ENCODE results near the gene ENTREP3.

ENTREP3 gene

GRCh38 chr1:155255243-155256007 is at the start of gene ENTREP3:
ENTREP3 (minus strand) TSS chr1:155255483; CDS start chr1:155254877, 606 bp downstream.
- no peak for TF ChIP-seq CTCF (IDR thresholded peaks at IDR 0.05; ENCODE audit: low read depth, low read length, missing control alignments)
- DNase-seq (ENCODE audit: low read depth): peak; percentile 29
- H3K4me3 ChIP-seq (ENCODE audit: low read depth, low read length): peak within 1 kb of the TSS; percentile 57
- in situ Hi-C loops (cut with HindIII; ENCODE audit: low sequenced_read_pairs): no loop called here

DNA sequence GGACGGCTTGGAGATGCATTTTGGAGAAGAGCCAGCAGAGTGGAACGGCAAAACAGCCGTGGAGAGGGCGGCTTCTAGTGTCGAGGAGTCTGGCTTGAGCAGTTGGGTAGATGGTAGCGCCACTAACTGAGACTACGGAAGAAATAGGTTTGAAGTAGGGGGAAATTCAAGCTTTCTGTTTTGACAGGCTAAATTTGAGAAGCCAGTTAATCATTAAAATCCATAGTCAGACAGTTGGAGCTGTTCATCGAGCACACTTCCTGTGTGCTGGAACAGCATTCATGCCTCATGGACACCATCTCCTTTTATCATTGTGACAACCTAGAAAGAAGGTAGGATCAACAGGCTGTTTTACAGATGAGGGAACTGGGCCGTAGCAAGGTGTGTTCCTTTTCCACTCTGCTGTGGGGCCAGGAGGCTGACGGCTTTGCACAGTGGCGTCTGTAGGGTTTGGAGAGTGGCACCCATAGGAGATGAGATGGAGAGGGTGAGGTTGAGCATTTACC is 49.3 kb upstream of the ENTREP3 start:
- in situ Hi-C loops (cut with HindIII; ENCODE audit: low sequenced_read_pairs): no loop called here
- no peak for DNase-seq (ENCODE audit: low read depth)
- H3K4me3 ChIP-seq (ENCODE audit: low read depth, low read length): no peak overlapping the region
- no peak for TF ChIP-seq CTCF (IDR thresholded peaks at IDR 0.05; ENCODE audit: low read depth, low read length, missing control alignments)

GRCh38 chr1:155301342-155301841 is 46.1 kb upstream of the ENTREP3 start, which contains the start of gene PKLR:
PKLR (minus strand) TSS chr1:155301438; CDS start chr1:155301395, 43 bp downstream.
- no peak for TF ChIP-seq CTCF (IDR thresholded peaks at IDR 0.05; ENCODE audit: low read depth, low read length, missing control alignments)
- H3K4me3 ChIP-seq (ENCODE audit: low read depth, low read length): no peak within 1 kb of the TSS
- no peak for DNase-seq (ENCODE audit: low read depth)
- in situ Hi-C loops (cut with HindIII; ENCODE audit: low sequenced_read_pairs): no loop called here

DNA sequence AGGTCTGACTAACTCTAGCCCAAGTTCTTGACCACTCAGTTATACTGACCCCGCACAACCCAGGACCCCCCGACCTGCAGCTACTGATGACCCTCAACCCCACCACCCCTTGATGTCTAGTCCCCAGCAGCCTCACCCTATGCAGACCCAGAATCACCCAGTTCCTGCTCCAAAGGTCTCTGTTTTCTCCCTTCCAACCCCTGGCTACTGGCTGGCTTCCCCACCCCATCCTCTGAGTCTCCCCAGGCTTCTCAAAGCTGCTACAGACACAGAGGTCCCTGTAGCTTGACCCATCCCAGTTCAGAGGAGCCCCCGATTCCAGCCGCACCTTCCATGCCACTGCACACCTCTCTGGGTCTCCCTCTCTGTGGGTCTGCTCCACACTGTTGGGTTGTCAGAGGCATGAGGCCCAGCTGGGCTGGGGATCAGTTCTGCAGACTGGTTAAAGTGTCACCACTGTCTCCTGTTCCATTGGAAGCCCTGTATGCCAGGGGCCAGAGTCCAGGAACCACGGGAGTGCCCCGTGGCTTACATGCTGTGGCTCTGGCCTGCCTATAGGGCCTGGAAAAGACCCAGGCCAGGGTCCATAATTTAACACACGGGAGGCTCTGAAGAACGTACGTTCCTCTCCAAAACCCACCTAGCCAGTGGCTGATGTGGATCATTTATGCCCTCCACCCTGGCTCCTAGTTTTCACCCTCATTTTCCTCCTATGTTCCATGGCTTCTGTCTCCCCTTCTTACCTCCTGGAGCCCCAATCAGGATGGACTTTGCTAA is 45.5 kb upstream of the ENTREP3 start:
- in situ Hi-C loops (cut with HindIII; ENCODE audit: low sequenced_read_pairs): no loop called here

DNA sequence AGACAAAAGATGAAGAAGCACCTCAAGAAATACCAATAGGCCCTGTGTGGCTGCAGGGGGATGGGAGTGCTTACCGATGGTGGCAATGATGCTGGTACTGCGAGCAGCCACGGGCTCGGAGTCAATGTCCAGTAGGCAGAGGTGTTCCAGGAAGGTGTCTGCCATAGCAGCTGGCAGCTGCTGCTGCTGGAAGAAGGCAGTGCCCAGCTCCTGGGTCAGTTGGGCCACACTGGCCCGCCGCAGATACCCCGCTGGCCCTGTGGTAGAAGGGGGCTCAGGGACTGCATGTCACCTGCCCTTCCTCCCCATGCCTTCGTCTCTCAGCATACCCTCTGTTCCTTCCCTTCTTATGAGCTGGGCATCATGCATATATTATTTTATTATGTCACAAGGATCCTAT is 44.7 kb upstream of the ENTREP3 start:
- H3K4me3 ChIP-seq (ENCODE audit: low read depth, low read length): no peak overlapping the region
- TF ChIP-seq CTCF (IDR thresholded peaks at IDR 0.05; ENCODE audit: low read depth, low read length, missing control alignments): no peak
- no peak for DNase-seq (ENCODE audit: low read depth)
- in situ Hi-C loops (cut with HindIII; ENCODE audit: low sequenced_read_pairs): no loop called here

More for the DNA sequence above, 45.5 kb upstream of the ENTREP3 start:
- H3K4me3 ChIP-seq (ENCODE audit: low read depth, low read length): no peak overlapping the region
- no peak for TF ChIP-seq CTCF (IDR thresholded peaks at IDR 0.05; ENCODE audit: low read depth, low read length, missing control alignments)
- DNase-seq (ENCODE audit: low read depth): no peak

DNA sequence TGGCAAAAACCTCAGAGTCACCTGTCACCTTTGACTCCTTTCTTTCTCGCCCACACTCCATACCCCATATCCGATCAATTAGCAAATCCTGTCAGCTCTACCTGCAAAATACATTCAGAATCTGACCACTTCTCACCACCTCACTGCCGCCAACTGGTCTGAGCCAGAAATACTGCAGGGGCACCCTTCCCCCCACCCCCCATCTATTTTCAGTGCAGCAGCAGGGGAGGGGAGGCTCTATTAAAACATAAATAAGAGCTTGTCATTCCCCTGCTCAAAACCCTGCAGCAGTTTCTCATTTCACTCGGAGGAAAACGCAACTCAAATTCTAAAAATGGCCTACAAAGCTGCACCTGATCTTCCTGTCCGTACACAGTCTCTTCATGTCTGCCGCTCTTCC is 42.1 kb upstream of the ENTREP3 start:
- no peak for DNase-seq (ENCODE audit: low read depth)
- no peak for TF ChIP-seq CTCF (IDR thresholded peaks at IDR 0.05; ENCODE audit: low read depth, low read length, missing control alignments)
- in situ Hi-C loops (cut with HindIII; ENCODE audit: low sequenced_read_pairs): no loop called here
- H3K4me3 ChIP-seq (ENCODE audit: low read depth, low read length): no peak overlapping the region

Data from astrocyte of the cerebellum (primary cell).